ENCODE measurements around the gene PCSK5. TPM values are rescaled to one million over a fixed set of nuclear protein-coding genes. Genes with fewer than 3 reads are reported as not detected.

The PCSK5 gene
- total RNA-seq, 1 experiment from 2014 or later = 7.5 TPM

DNA sequence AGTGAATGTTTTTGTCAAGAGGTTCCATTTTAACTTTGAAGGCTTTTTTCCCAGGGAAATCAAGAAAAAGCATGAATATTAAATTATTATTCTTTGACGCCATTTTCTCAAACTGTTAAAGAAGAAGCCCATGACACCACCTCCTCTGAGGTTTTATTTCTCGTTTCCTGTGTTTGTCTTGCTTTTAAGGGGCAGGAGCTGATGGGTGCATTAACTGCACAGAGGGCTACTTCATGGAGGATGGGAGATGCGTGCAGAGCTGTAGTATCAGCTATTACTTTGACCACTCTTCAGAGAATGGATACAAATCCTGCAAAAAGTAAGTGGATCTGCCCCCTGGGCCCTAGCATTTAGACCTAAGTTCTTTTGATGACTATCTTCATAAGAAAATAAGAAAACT is 298.4 kb downstream of the PCSK5 start:
- Histone ChIP-seq H2AFZ (ENCODE audit: low read length) (no peak overlapping the region), H2AK5ac (ENCODE audit: insufficient read length, low read length) (no peak overlapping the region), H3T11ph (ENCODE audit: low read length) (no peak overlapping the region), H4K20me1 (ENCODE audit: control insufficient read depth, insufficient read depth, insufficient read length) (no peaks in the 10 kb centered on the region), H3K9me3 (ENCODE audit: control insufficient read depth, low read depth, low read length) (no peaks in the 10 kb centered on the region), H2BK12ac (ENCODE audit: insufficient read length, low read depth, low read length) (no peak overlapping the region), H3K14ac (ENCODE audit: insufficient read depth, low read length) (no peak overlapping the region), H3K79me1 (ENCODE audit: insufficient read depth, low read depth, low read length, poor library complexity, severe bottlenecking) (no peaks in the 10 kb centered on the region), H2BK5ac (ENCODE audit: insufficient read length, low read length) (no peak overlapping the region), H3K4me2 (ENCODE audit: insufficient read depth, insufficient read length, low read length) (no peak overlapping the region), H3K27ac (ENCODE audit: insufficient read length, low read depth, low read length) (no peak overlapping the region), H4K5ac (ENCODE audit: insufficient read length, low read depth, low read length) (no peak overlapping the region), H2BK20ac (ENCODE audit: low read depth, low read length, poor library complexity, severe bottlenecking) (no peak overlapping the region), H4K8ac (replicated peaks; ENCODE audit: insufficient read length, low read depth, low read length) (no peak overlapping the region), H3K56ac (ENCODE audit: insufficient read length, low read depth, low read length) (no peak overlapping the region), H2BK15ac (ENCODE audit: low read depth, low read length) (no peak overlapping the region), H3K9ac (ENCODE audit: extremely low read depth, insufficient read length, low read length) (no peak overlapping the region), H3K4me1 (ENCODE audit: insufficient read depth, low read length) (no peaks in the 10 kb centered on the region), H3K18ac (ENCODE audit: insufficient read length, low read depth, low read length) (no peak overlapping the region), H2BK120ac (ENCODE audit: low read depth, low read length, poor library complexity, severe bottlenecking) (no peak overlapping the region), H4K91ac (ENCODE audit: insufficient read length, low read depth, low read length) (no peak overlapping the region), H3K27me3 (ENCODE audit: insufficient read depth, low read length) (no peaks in the 10 kb centered on the region), H3K23me2 (ENCODE audit: insufficient read length, low read depth, low read length, poor library complexity, severe bottlenecking) (no peaks in the 10 kb centered on the region), H3K23ac (ENCODE audit: insufficient read length, low read depth, low read length) (no peak overlapping the region), H3K4ac (ENCODE audit: low read depth, low read length) (no peak overlapping the region), H3K79me2 (ENCODE audit: insufficient read depth, low read length) (no peaks in the 10 kb centered on the region)
- H3K9me3 Mint-ChIP-seq = no peaks in the 10 kb centered on the region
- H3K27me3 Mint-ChIP-seq (ENCODE audit: low read depth) = no peaks in the 10 kb centered on the region
- no peaks in the 10 kb centered on the region for H3K4me1 Mint-ChIP-seq
- TF ChIP-seq CTCF (conservative IDR thresholded peaks at IDR 0.05) = no peak
- H3K36me3 Mint-ChIP-seq (ENCODE audit: insufficient read depth in 1 of 3, low read depth in 3 of 3) = peaks cover 0 to 2% (median 0%) of the 10 kb centered on the region in 3 experiments; a peak in 1 of 7 replicates
- DNase-seq = no peak
- H3K27ac Mint-ChIP-seq = no peak overlapping the region
- WGBS (ENCODE audit: extremely low coverage, insufficient read length, low lambda C conversion rate) = no CpG with 5 or more reads among the region's 3 CpGs
- no peak overlapping the region for H3K4me3 Mint-ChIP-seq

All from H9 (cell line).